Smooth muscle cell (in vitro differentiated cells): ENCODE results near the gene KCTD5. TPM values are rescaled to one million over a fixed set of nuclear protein-coding genes. Genes with fewer than 3 reads are reported as not detected.

Experiments
- DNase-seq: peaks from one replicate; lab custom pipeline; 2025; ENCODE audit not compliant: unreplicated experiment; lab: John Stamatoyannopoulos, UW
- H2AFZ ChIP-seq: fragments of 200-600 bp; sonication (generic); 2 replicates; pipeline ENCODE4 v1.6.0; 2016; ENCODE audit warnings: antibody characterized with exemption, low read depth, mild to moderate bottlenecking
- H3F3A ChIP-seq: fragments of 200-600 bp; sonication (generic); 2 replicates; pipeline ENCODE4 v1.6.0; 2017; ENCODE audit warnings: antibody characterized with exemption, low read depth
- H3K27ac ChIP-seq: fragments of 200-600 bp; sonication (generic); 2 replicates; pipeline ENCODE4 v1.5.1; 2016; ENCODE audit warnings: low read depth, mild to moderate bottlenecking
- H3K27me3 ChIP-seq: fragments of 200-600 bp; sonication (generic); 2 replicates; pipeline ENCODE4 v1.6.1; 2016; ENCODE audit warnings: low read depth, mild to moderate bottlenecking
- H3K36me3 ChIP-seq: fragments of 200-600 bp; sonication (generic); 2 replicates; pipeline ENCODE4 v1.5.1; 2016; ENCODE audit warnings: low read depth
- H3K4me1 ChIP-seq: fragments of 200-600 bp; sonication (generic); 2 replicates; pipeline ENCODE4 v1.5.1; 2016; ENCODE audit warnings: low read depth
- H3K4me2 ChIP-seq: fragments of 200-600 bp; sonication (generic); 2 replicates; pipeline ENCODE4 v1.6.0; 2016; ENCODE audit warnings: mild to moderate bottlenecking
- H3K4me3 ChIP-seq: fragments of 200-600 bp; sonication (generic); 2 replicates; pipeline ENCODE4 v1.5.1; 2016; ENCODE audit warnings: mild to moderate bottlenecking
- H3K79me2 ChIP-seq: fragments of 200-600 bp; sonication (generic); 2 replicates; pipeline ENCODE4 v1.6.0; 2016; ENCODE audit warnings: low read depth, mild to moderate bottlenecking
- H3K9ac ChIP-seq: fragments of 200-600 bp; sonication (generic); 2 replicates; pipeline ENCODE4 v1.6.0; 2016; ENCODE audit warnings: low read depth
- H3K9me3 ChIP-seq: fragments of 200-600 bp; sonication (generic); replicated peaks from 2 replicates; pipeline ENCODE4 v1.5.1; 2016; ENCODE audit warnings: low read depth
- H4K20me1 ChIP-seq: fragments of 200-600 bp; sonication (generic); 2 replicates; pipeline ENCODE4 v1.6.0; 2016; ENCODE audit warnings: low read depth
- CTCF ChIP-seq: fragments of 200-600 bp; sonication (generic); IDR thresholded peaks from 2 replicates; pipeline ENCODE4 v1.5.1; 2017; ENCODE audit warnings: borderline replicate concordance, mild to moderate bottlenecking, antibody characterized with exemption; ENCODE audit not compliant: insufficient read depth, poor library complexity, severe bottlenecking
- WGBS: methylation state at CpG from one replicate; pipeline ENCODE4 v1.1.7; 2016; ENCODE audit warnings: low lambda C conversion rate; 5-methylcytosine and 5-hydroxymethylcytosine counted together
- polyA plus RNA-seq: library from polyadenylated mRNA; unstranded; fragments of >200 nt; fragmentation: Nextera tagmentation; extraction: Ambion mirVana; gene quantifications from 2 replicates; pipeline ENCODE4 v1.2.1, GENCODE V29; 2016
- total RNA-seq: library from RNA; depleted of rRNA; stranded (reverse); fragments of >200 nt; gene quantifications from 2 replicates; pipeline ENCODE4 v1.2.3, GENCODE V29; 2014

The KCTD5 gene
- total and polyA plus RNA-seq, 2 experiments from 2014 or later, result 35.5 to 38.2 TPM

- no peaks in the 10 kb centered on the region for H3K4me1 ChIP-seq
- H3K9ac ChIP-seq, result no peak overlapping the region
- no peak overlapping the region for H3K27ac ChIP-seq
- DNase-seq, result no peak
- H2AFZ ChIP-seq, result no peak overlapping the region
- no peaks in the 10 kb centered on the region for H3K27me3 ChIP-seq
- H3F3A ChIP-seq, result no peaks in the 10 kb centered on the region
- H3K79me2 ChIP-seq, result no peaks in the 10 kb centered on the region
- WGBS, result 93% methylated on average over 10 of the region's 10 CpGs
- no peak overlapping the region for H3K4me2 ChIP-seq
- H3K36me3 ChIP-seq, result no peaks in the 10 kb centered on the region
- H3K4me3 ChIP-seq, result no peak overlapping the region
- TF ChIP-seq CTCF, result no peak
- no peaks in the 10 kb centered on the region for H4K20me1 ChIP-seq
- H3K9me3 ChIP-seq, result no peaks in the 10 kb centered on the region
Measured at GRCh38 chr16:2734844-2735515, 52.7 kb downstream of the KCTD5 start.

DNA sequence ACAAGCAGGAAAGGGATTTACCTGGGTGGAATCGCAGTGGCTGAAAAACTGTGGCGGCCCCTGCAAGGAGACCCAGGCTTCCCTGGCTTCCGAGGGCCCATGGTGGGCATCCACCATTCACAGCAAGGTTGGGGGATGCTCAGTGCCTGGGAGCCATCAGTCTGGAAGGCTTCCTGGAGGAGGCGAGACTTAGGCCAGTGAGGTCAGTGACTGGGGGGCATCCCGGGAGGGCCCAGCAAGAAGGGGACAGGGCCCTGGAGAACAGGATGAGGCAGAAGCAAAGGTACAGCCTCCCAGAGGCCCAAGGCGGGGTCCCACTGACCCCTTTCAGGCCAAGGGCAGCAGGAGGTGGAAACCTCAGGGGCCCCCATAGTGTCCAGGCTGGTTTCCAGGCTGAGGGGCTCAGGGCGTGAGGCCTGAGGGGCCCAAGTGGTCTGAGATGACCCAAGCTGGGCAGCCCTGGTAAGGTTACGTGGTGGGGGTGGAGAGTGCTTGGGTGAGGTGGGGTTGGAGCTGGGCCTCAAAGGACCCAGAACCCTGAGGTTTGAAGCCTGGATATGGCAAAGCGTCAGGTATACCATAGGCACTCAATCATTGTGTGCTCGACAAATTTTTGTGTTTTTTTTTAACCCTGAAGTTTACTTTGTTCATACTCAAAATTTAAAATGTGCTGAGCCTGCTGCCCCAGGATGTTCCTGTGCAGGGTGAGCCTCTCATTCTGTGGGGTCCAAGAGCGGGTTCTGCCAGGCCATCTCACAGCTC is 54.3 kb downstream of the KCTD5 start:
- Histone ChIP-seq H3K9ac (no peak overlapping the region), H2AFZ (no peak overlapping the region), H3K27me3 (no peaks in the 10 kb centered on the region), H3K36me3 (no peaks in the 10 kb centered on the region), H3K4me1 (no peaks in the 10 kb centered on the region), H3K4me2 (no peak overlapping the region), H3K27ac (no peak overlapping the region), H3K79me2 (no peaks in the 10 kb centered on the region), H3K4me3 (no peak overlapping the region), H3K9me3 (no peaks in the 10 kb centered on the region), H3F3A (no peaks in the 10 kb centered on the region), H4K20me1 (no peaks in the 10 kb centered on the region)
- DNase-seq, result no peak
- TF ChIP-seq CTCF, result no peak
- WGBS, result 93% methylated on average over 11 of the region's 11 CpGs

DNA sequence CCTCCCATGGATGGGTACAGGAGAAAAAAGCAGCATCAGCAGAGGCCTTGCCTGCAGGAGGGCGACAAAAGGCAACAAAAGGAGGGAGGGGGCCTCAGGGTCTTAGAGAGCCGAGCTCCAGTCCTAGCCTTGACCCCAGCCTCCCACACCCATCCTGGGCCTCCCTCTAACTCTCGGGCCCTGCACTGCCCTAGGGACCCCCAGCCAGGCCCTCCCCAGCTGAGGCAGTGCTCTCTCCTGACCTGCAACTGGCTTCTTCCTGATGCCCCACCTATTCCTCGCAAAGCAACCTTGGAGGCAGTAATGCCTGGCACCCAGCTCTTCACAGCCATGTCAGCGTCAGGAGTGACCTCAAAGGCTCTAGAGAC is 54.9 kb downstream of the KCTD5 start:
- Histone ChIP-seq H3K4me2 (no peak overlapping the region), H3K4me1 (no peaks in the 10 kb centered on the region), H4K20me1 (no peaks in the 10 kb centered on the region), H3K79me2 (no peaks in the 10 kb centered on the region), H3K9ac (no peak overlapping the region), H2AFZ (no peak overlapping the region), H3F3A (no peaks in the 10 kb centered on the region), H3K36me3 (no peaks in the 10 kb centered on the region), H3K27me3 (no peaks in the 10 kb centered on the region), H3K4me3 (no peak overlapping the region), H3K9me3 (no peaks in the 10 kb centered on the region), H3K27ac (no peak overlapping the region)
- no peak for TF ChIP-seq CTCF
- 89% methylated on average over 5 of the region's 5 CpGs for WGBS
- DNase-seq, result no peak
